ENCODE results near the gene MRPL53.
A peak's percentile ranks its signal among the peaks of the same experiment; 100 is the strongest.
"Not testable (repeated sequence)": the region's sequence is repeated elsewhere in the genome, so short reads cannot be mapped to it uniquely, and the experiment has no call there.

Gene MRPL53

DNA sequence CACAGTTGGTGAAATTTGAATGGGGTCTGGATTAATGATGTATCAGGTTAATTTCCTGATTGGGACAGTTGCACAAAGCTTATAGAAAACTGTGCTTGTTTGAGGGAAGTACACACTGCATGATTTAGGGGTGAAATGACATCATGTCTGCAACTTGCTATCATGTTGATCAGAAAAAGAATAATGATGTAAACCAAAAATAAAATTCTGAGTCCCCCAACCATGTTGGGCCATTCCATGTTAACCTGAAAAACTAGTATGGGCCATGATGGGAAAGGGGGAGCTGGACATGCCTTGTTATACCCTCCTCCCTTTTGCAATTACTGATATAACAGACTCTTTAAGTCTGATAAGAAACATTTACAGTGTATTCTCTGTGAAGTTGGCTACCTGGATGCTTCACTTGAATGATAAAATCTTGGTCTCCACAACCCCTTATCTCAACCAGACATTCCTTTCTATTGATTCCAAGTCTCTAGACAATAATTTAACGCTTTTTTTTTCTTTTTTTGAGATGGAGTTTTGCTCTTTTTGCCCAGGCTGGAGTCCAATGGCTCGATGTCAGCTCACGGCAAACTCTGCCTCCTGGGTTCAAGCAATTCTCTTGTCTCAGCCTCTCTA is 21.8 kb downstream of the MRPL53 start:
- DNase-seq (ENCODE audit: low spot score): no peak

DNA sequence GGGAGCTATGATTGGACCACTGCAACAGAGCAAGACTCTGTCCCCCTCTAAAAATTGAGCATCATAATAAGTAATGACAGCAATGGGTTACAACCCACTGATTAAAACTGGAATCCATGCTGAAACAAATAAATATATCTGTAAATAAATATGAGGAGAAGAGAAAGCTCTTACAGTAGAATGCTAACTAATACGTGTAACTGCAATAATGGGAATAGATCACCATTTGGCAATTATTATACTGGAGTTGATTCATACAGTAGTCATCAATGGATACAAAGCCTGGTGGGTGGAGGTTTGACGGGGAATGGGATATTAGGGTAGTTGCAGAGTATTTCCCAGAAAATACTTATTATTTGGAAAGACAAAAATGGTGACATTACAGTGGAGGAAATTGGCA is 23.7 kb downstream of the MRPL53 start:
- no peak for DNase-seq (ENCODE audit: low spot score)

DNA sequence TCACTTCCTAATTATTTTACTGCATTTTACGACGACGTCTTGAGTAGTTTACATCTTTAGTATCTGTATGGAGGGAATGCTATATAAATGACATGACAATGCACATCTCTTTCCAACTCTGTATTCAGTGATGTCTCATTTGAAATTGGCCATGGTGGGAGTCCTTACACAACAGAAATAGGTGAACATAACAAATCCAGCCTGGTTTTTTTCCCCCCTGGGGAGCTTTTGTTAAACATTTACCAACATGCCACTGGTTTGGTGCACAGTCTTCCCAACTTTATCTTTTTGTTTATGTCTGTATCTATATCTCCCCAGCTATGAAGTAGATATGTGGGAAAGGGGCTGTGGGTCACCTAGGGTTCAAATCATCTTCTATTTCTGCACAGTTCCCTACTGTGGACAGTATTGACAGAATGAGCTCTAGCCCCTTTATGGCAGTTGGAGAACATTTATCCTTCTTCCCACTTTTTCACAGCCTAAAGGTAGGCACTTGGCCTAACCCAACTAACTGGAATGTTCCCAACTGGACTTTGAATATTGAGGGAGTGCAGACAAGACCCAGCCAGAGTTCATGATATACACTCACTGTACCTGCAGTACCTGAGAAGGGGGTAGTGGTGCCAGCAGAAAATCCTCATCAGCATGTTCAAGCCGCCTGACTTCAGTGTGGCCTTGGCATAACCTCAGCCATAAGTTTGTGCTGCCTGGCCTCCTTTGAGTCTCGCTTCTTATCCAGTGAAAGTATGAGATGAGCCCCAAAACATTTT is 25.1 kb downstream of the MRPL53 start:
- DNase-seq (ENCODE audit: low spot score): no peak

DNA sequence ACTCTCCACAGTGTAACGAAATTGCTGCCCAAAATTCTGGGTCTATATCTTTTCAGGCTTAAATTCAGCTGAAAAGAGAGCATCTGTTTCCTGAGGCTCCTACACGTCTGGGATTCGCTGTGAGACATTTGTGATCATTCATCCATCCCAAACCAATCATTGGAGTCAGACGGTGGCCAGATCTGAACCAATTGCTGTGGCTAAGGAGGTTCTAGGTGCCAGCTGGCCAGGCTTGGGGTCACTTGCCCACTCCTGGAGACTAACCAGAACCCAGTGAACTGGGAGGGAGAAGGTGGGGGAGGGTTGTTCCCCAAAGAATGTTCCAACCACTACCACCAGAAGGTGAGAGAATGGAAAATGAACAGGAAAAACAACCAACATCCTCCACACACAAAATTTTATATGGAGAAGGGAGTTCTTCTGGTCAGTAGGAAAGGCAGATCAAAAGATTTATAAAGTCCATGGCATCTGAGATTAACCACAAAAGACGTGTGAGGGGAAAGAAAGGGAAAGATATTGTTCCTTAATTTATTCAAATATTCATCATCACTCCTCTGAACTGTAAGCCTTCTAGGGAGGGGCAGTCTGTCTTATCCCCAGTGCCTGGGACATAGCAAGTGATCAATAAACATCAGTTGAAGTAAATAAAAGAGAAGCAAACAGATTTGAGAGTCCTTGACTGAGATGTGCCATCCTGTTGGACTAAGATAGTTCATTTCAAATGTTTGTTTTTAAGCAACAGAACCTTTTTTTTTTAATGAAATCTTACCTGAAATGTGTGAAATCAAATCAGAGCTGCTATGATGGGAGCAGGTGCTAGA is 27.8 kb downstream of the MRPL53 start:
- no peak for DNase-seq (ENCODE audit: low spot score)

DNA sequence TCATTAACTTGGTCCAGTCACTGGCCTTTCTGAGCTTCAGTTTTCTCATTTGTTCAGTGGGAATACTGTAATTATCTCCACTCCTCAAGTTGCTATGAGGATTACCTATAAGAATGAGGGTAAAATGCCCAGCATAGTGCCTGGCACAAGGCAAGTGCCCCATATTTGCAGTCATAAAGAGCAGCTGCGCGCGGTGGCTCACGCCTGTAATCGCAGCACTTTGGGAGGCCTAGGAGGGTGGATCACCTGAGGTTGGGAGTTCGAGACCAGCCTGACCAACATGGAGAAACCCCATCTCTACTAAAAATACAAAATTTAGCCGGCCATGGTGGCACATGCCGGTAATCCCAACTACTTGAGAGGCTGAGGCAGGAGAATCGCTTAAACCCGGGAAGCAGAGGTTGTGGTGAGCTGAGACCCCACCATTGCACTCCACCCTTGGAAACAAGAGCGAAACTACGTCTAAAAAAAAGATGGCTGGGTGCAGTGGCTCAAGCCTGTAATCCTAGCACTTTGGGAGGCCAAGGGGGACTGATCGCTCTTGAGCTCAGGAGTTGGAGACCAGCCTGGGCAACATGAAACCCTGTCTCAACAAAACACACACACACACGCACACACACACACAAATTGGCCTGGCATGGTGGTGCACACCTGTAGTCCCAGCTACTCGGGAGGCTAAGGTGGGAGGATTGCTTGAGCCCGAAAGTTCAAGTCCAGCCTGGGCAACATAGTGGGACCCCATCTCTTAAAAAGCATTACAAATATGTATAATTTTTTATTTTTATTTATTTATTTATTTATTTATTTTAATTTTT is 29.8 kb downstream of the MRPL53 start:
- not testable (repeated sequence) for DNase-seq (ENCODE audit: low spot score)

DNA sequence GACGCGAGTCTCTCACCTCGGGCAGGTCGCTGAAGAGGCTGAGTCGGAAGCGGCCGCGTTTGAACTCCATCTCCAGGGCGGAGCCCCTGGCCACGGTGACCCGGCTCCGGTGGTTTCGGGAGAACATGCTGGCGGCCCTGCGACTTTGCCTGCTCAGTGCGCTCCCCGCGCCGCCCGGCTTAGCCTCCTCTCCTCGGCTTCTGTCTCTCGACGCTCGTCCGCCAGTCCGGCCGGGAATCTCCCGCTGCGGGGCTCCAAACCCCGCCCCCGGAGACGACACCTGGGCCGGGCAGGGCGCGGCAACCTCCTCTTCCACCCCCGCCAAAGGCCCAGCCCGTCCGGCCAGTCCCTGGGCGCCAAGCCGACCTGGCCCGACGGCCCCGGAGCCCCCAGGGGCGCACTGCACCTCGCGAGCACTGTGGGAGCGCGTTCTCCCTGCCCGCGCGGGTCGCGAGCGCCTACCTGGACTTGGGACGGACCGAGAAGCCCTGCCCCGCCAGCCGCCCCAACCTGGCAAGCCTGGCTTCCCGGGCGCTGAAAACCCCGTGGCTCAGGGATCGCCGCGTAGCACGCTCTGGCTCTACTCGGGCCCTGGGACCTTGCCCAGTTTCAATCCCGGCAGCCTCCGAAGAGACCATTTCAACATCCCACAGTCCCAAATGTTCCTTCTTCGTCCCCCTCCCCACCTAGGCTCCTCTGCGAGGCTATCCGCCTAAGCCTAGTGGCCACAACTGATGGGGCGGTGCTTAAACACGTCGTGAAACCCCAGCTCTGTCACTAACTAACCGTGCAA is 30.6 kb downstream of the MRPL53 start, which contains the start of gene RTKN:
Gene RTKN, minus strand, starts transcription at position 248 of the 793 bp plus-strand sequence. Its CDS starts 121 bp downstream, at position 127.
- DNase-seq (ENCODE audit: low spot score): peak; percentile 78

DNA sequence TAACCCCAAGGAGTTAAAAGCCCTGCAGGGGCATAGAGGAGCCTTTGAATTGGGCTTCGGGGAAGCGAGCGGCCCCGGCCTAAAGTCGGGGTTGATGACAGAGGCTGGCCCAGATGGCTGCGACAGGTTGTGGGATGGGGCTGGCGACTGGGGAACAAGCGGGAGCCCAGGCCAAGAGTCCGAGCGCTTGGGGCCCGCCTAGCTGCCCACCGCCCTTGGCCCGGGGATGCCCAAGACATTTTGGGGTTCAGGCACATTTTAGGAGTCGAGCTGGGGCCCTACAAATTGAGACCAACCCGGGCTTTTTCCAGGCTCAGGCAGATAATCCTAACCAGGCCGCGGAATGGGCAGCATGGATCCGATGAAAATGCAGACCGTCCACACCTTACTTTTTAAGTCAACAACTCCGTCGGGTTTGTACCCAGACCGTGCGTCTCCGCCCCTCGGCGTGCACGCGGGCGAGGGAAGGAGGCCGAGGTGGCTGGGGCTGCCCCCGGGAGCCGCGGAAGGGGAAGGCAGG is 31.2 kb downstream of the MRPL53 start:
- DNase-seq (ENCODE audit: low spot score): no peak

DNA sequence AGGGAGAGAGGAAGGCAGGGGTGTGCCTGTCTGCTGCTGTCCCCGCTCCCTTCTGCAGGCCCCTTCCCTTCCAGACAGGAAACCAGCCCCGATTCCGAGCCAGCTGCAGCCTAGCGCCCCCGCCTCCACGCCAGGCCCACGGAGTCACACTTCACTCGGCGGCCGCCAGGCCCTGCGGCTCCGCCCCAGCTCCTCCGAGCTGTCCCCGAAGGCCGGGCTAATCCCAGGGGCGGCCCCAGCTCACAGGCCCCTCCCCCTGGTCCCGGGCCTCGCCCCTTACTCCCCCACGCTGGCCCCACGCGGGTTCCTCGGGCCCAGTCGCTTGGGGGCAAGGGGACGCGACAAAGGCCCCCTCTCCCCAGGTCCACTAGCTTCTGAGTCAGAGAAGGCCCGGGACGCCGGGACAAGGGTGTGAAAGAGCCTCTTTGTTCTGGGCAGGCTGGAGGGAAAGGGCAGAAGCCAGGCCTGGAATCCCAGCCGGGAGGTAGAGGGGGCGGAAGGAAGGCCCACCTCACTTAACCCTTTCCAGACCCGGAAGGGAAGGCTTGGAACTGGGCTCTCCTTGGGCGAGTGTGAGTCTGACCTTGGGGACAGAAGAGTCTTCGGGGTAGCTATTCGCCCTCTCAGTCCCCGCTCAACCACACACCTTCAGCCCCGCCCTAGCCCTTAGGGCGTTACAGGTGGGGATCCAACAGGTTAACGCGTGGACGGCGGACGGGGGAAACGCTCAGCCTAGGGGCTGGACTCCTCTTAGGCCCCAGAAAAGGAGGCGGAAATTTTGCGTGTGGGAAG is 31.9 kb downstream of the MRPL53 start:
- DNase-seq (ENCODE audit: low spot score): peak; percentile 95

DNA sequence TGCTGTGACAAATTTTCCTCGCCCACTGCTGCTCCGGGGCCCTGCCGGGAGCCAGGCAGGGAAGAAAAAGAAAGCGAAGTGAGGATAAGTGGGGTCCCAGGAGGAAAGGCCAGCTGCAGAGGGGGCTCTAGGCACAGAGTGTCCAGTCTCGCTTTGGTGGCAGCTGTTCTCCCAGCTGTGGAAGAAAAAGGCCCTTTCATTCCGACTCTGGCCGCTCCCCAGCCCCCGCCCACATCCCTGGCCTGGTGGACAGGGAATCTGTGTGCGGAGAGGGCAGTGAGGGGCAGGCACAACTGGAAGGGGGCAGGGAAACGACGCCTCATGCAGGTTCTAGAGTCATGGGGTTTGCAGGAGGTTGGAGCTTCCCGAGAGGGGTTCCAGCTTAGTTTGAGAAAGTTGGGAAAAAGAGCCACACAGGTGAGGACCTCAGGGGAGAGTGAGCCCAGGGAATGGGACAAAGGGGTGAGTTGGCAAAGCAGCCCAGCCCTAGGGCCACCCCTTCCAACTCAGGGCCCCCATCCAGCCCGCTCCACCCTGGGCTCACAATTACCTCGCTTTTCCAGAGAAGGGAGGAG is 32.6 kb downstream of the MRPL53 start:
- peak; percentile 73 for DNase-seq (ENCODE audit: low spot score)

DNA sequence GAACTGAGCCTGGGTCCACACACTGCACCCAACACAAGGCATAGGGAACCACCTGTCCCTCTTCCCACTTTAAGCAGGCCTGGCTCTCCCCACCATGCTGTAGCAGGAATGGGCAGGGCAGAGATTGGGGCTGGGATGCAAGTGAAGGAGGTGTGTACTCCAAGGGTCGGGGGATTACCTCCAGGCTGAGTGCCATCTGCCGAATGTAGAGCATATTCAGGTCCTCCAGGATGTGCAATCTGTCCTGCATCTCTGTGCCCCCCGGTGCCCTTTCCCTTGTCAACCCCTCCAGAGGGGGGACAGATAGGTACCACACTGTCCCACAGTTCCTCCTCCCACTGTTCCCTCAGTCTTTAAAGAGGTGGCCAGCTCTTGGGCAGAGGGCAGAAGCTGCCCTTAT is 33.1 kb downstream of the MRPL53 start:
- DNase-seq (ENCODE audit: low spot score): no peak

DNA sequence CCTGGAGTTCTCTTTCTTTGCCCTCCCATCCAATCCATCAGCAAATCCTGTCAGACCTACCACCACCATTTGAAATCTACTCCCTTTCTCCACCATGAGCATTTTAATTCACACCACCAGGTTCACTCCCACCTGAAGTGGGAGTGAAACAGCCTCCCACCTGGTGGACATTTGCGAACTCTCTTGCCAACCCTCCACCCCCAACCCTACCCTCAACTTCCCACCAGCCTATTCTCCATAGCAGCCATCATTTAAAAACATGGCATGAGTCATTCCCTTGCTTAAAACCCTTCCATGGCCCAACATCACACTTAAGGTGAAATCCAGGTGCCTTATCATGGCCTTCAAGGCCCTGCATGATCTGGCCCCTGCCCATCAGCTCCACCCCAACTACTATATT is 34.2 kb downstream of the MRPL53 start:
- no peak for DNase-seq (ENCODE audit: low spot score)

DNA sequence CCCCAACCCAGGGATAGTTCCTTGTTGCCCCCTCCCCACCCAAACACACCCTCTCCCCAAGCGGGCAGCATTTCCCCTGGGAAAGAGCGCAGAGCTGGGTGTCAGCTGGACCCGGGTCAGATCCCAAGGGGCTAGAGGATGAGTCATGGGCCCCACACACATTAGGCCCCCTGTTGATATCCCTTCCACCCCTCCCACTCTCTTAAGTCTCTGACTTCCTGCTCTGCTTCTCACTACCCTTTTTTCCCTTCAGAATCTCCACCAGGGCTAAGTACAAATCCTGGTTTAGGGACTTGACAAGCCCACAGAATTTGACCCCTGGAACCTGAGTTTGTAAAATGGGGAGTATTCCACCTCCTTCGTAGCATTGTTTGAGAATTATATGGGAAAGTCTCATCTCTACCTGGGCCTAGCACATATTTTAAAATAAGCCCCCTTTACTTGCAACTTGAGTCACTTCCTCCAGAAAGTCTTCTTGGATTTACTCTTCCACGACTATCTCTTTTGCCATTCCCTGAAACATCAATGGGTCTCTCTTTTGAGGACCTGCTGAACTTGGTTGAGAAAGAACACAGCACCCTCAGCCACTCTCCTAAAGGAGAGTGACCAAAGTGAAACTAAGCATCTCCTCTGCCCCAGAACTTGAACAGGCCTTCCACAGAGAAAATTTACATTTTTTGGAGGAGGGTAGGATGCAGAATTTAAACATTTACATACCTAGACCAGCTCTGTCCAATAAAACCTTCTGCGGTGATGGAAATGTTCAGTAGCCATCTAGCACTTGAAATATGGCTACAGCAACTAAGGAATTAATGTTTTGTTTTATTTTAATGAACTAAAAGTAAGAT is 35.4 kb downstream of the MRPL53 start:
- DNase-seq (ENCODE audit: low spot score): no peak

DNA sequence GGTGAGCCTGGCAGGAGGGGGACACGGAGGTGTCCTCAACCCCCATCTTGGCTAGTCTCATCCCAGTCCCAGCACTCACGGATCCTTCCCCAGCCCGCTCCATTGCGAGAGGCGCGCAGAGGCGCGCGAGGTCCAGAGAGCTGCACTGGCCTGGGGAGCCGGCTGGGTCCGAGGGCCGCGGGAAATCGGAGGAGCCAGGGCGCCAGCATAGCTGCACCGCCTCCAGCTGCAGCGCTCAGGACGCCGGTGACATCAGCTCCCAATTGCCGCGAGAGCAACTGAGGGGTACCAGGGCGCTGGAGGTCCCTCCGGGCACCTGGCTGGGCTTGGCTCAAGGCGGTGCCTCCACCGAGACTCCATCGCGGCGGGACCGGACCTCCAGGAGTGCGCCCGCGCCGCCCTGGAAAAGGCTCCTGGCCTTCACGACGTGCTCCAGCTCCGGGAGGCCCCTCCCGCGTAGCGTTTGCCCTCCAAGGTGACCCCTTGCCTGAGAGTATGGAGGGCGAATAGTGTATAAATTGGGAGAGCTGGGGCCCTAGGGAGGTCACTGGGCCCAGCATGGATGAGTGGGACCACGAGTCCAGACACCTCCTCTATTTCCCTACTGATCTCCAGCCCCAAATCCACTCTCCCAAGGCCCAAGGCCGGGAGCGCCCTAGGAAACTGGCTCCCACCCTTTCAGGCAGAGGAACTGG is 36.2 kb downstream of the MRPL53 start:
- DNase-seq (ENCODE audit: low spot score): no peak

DNA sequence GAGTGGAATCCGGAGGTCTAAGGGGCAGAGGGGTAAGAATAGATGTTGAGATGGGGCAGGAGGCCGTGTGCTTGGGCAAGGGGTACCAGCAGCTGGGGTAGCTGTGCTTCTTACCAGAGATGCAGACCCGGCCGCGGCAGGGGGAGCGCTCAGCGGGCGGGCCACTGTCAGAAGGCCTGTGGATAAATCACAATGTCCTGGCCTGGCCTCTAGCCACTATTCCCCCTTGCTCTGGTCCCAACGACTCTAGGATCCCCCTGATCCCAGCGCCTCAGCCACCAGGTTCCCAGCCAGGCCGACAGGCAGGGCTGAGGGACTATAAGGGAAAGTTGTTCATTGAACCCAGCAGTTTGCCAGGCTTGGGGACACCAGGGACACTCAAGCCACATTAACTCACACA is 42.0 kb downstream of the MRPL53 start:
- DNase-seq (ENCODE audit: low spot score): no peak

DNA sequence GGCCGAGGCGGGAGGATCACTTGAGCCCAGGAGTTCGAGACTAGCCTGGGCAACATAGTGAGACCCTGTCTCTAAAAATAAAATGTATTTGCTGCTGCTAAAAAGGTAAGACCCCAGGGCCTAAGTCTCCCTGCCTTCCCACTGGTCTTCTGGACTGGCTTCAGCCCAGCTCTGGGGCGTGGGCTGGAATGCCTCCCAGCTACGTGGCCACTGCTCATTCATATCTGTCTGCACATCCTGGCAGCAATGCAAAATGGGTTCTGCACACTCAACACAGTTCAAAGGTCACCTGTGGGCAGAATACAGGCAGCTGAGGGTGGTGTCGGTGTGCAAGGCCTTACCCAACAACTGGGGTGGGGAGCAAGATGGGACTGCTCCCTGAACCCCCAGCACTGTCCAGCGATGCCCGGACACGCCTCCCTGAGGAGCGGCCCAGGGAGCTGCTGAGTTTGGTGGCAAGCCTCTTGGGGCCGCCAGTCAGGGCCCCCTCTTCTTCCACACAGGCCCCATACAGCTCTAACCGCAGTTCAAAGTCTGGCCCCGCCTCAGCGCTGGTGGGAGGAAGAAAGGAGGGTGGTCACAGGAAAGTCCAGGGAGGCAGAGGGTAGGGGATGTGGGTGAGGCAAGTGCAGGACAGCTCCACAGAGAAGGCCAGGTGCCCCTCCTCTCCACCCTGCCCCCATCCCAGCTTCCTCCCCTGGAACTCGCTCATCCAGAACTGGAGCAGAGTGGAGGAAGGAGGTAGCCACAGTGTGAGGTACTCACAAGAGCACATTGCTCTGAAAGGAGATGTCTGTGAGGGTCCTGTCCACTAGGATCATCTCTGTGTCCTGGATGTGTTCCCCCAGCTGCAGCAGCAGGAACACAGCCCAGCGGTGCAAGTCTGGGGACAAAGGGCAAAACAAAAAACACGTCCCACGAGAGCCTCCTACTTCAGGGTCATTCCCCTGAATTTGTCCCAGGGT is 42.7 kb downstream of the MRPL53 start:
- DNase-seq (ENCODE audit: low spot score): no peak

DNA sequence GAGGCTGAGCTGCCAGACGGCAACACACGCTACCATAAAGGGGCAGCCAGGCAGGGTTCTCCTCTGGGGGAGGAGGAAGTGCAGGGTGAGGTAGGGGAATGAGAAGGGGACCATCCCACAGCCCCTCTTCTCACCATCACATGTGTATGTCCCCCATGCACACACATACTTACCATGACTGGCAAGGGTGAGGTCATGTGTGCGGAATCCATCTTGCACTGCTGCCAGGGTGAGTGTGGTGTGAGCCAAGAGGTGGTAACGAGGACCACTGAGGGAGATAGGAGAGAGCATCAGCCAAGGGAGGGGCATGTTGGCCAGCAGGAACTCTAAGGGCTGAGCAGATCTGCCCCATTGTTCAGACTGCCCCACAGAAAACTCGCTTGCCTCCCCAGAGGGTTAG is 43.8 kb downstream of the MRPL53 start:
- DNase-seq (ENCODE audit: low spot score): no peak

DNA sequence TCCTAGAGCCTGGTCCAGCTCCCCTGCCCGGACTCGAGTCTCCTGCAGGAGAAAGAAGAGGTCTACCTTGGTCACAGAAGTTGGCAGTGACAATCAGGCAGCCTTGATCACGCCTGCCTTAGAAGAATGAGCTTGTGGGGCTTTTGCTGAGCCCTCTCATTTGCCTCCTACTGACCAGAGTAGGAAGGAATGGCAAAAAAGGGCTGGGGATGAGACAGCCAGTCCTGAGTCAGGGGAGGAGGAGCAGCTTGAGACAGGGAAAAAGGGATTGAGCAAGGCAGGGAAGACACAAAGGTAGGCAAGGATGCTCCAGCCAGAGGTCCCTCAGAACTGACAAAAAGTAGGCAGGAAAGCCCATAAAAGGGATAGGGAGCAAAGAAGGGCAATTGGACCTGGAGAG is 44.9 kb downstream of the MRPL53 start:
- no peak for DNase-seq (ENCODE audit: low spot score)

All from ecto neural progenitor cell (in vitro differentiated cells).